IMR-90 (cell line): Measurements from ENCODE around the gene IGF1R.

Source experiments
- CEBPB ChIP-seq: IDR thresholded peaks from 2 replicates; pipeline ENCODE4 v1.6.1; 2012; ENCODE audit warnings: low read depth, low read length, improper control_type of control experiment
- CHD1 ChIP-seq: IDR thresholded peaks from 2 replicates; pipeline ENCODE4 v1.6.1; 2012; ENCODE audit warnings: low read depth, low read length, improper control_type of control experiment
- CTCF ChIP-seq: conservative IDR thresholded peaks from 2 replicates; pipeline ENCODE4 v1.5.1; 2012; ENCODE audit warnings: mild to moderate bottlenecking, low read depth, low read length, improper control_type of control experiment
- FOS ChIP-seq: fragments of 150-350 bp; IDR thresholded peaks from 2 replicates; pipeline ENCODE4 v1.6.1; 2016; ENCODE audit warnings: low read depth, low read length
- MAFK ChIP-seq: IDR thresholded peaks from 2 replicates; pipeline ENCODE4 v1.6.1; 2012; ENCODE audit warnings: low read depth, low read length, improper control_type of control experiment
- MXI1 ChIP-seq: IDR thresholded peaks from 2 replicates; pipeline ENCODE4 v1.6.1; 2012; ENCODE audit warnings: low read depth, mild to moderate bottlenecking, low read length, moderate library complexity, borderline replicate concordance
- NFE2L2 ChIP-seq: fragments of 150-350 bp; IDR thresholded peaks from 2 replicates; pipeline ENCODE4 v1.6.1; 2016; ENCODE audit warnings: low read depth, mild to moderate bottlenecking, low read length
- POLR2A ChIP-seq: IDR thresholded peaks from 2 replicates; pipeline ENCODE4 v1.6.1; 2012; ENCODE audit warnings: mild to moderate bottlenecking, low read depth, low read length
- RAD21 ChIP-seq: IDR thresholded peaks from 2 replicates; pipeline ENCODE4 v1.6.1; 2012; ENCODE audit warnings: low read length, improper control_type of control experiment
- RCOR1 ChIP-seq: IDR thresholded peaks from 2 replicates; pipeline ENCODE4 v1.6.1; 2012; ENCODE audit warnings: mild to moderate bottlenecking, low read length, improper control_type of control experiment; ENCODE audit not compliant: insufficient replicate concordance
- RFX5 ChIP-seq: IDR thresholded peaks from 2 replicates; pipeline ENCODE4 v1.8.0; 2012; ENCODE audit warnings: low read depth, mild to moderate bottlenecking, low read length, moderate library complexity
- USF2 ChIP-seq: fragments of 150-350 bp; IDR thresholded peaks from 2 replicates; pipeline ENCODE4 v1.6.1; 2017; ENCODE audit warnings: mild to moderate bottlenecking, antibody characterized with exemption, low read length, low read depth

- no peak for TF ChIP-seq CTCF
- no peak for TF ChIP-seq POLR2A
- no peak for TF ChIP-seq CHD1
- TF ChIP-seq RFX5: no peak
- TF ChIP-seq FOS: no peak
- no peak for TF ChIP-seq MXI1
- TF ChIP-seq CEBPB: peak; percentile 90
- no peak for TF ChIP-seq RAD21
- peak; percentile 82 for TF ChIP-seq RCOR1
- TF ChIP-seq NFE2L2: no peak
- TF ChIP-seq USF2: no peak
- TF ChIP-seq MAFK: peak; percentile 72
Measured at GRCh38 chr15:98856532-98856907, 208.2 kb downstream of the IGF1R start.
